Panc1 (cell line): ENCODE measurements around the gene ALPP. TPM values are rescaled to one million over a fixed set of nuclear protein-coding genes. Genes with fewer than 3 reads are reported as not detected.

Source experiments
- ATAC-seq: fragments of 200-7000 bp; cut with Tn5 transposase; 2 replicates; pipeline ENCODE4 v1.9.1; 2020; ENCODE audit warnings: mild to moderate bottlenecking, moderate library complexity
- BruUV-seq: library from RNA; stranded (reverse); fragments of 400-500 nt; replicated peaks from 2 replicates; lab custom pipeline; 2021; lab: Mats Ljungman, UMichigan
- CTCF ChIA-PET: fragments of 300-600 bp; sonication (Branson Sonifier 250); formaldehyde crosslinking; loops from one replicate; lab custom pipeline; 2022; ENCODE audit warnings: antibody characterized with exemption; lab: Charles Lee
- POLR2A ChIA-PET: fragments of 300-600 bp; sonication (Branson Sonifier 250); formaldehyde crosslinking; loops from one replicate; lab custom pipeline; 2022; ENCODE audit warnings: antibody characterized with exemption; lab: Charles Lee
- DNase-seq: peaks from one replicate; pipeline ENCODE4 v3.0.0-alpha.2; 2010; ENCODE audit warnings: low read depth, low spot score
- H3K27ac ChIP-seq: 2 replicates; pipeline ENCODE4 v1.5.1; 2011; ENCODE audit warnings: mild to moderate bottlenecking, low read length, inconsistent platforms
- H3K27me3 ChIP-seq: fragments of 200-500 bp; sonication (Bioruptor generic); 2 replicates; pipeline ENCODE4 v1.6.0; 2014; ENCODE audit warnings: low read length, inconsistent platforms; ENCODE audit not compliant: control insufficient read depth, insufficient read depth
- H3K36me3 ChIP-seq: fragments of 200-500 bp; sonication (Bioruptor generic); 2 replicates; pipeline ENCODE4 v1.5.1; 2014; ENCODE audit warnings: inconsistent platforms, mild to moderate bottlenecking, low read length, moderate library complexity; ENCODE audit not compliant: control insufficient read depth, insufficient read depth
- H3K4me1 ChIP-seq: 2 replicates; pipeline ENCODE4 v1.5.1; 2011; ENCODE audit warnings: inconsistent platforms, mild to moderate bottlenecking, low read length, moderate library complexity; ENCODE audit not compliant: control insufficient read depth, insufficient read depth
- H3K4me3 ChIP-seq, 2 experiments: 2 replicates each; pipeline ENCODE4 v1.5.1; 2011 to 2012; ENCODE audit warnings: low read depth in 2 of 2, low read length in 2 of 2, mild to moderate bottlenecking in 2 of 2, inconsistent platforms in 1 of 2, moderate library complexity in 1 of 2
- H3K9me3 ChIP-seq: fragments of 200-500 bp; sonication (Bioruptor generic); 2 replicates; pipeline ENCODE4 v1.5.1; 2014; ENCODE audit warnings: low read depth, mild to moderate bottlenecking, inconsistent platforms, low read length, moderate library complexity; ENCODE audit not compliant: control insufficient read depth, insufficient read depth
- CTCF ChIP-seq: fragments of 450-650 bp; IDR thresholded peaks from 2 replicates; pipeline ENCODE4 v1.5.1; 2017; ENCODE audit warnings: mild to moderate bottlenecking
- POLR2AphosphoS5 ChIP-seq: IDR thresholded peaks from 2 replicates; pipeline ENCODE4 v1.6.1; 2012; ENCODE audit warnings: mild to moderate bottlenecking, low read depth, low read length, moderate library complexity
- REST ChIP-seq, 2 experiments: IDR thresholded peaks; 2 replicates each; pipeline ENCODE4 v1.6.1; 2011 to 2012; ENCODE audit warnings: low read depth in 2 of 2, control low read depth in 1 of 2, low read length in 1 of 2, mild to moderate bottlenecking in 1 of 2, moderate library complexity in 1 of 2; ENCODE audit not compliant: insufficient read depth in 1 of 2
- SIN3A ChIP-seq: IDR thresholded peaks from 2 replicates; pipeline ENCODE4 v1.6.1; 2012; ENCODE audit warnings: low read depth, mild to moderate bottlenecking, low read length, moderate library complexity, borderline replicate concordance; ENCODE audit not compliant: insufficient read depth
- TCF7L2 ChIP-seq: IDR thresholded peaks from 2 replicates; pipeline ENCODE4 v1.6.1; 2011; ENCODE audit warnings: mild to moderate bottlenecking, low read depth, low read length, inconsistent platforms
- in situ Hi-C: cut with HindIII; loops from 2 replicates; pipeline ENCODE4 v1.10.0; 2016; ENCODE audit warnings: low sequenced_read_pairs, low pct_unique_long_range_greater_than_20kb
- intact Hi-C: fragments of 100-400 bp; cut with micrococcal nuclease; formaldehyde crosslinking; loops from one replicate; pipeline ENCODE4 v1.10.0; 2022; ENCODE audit not compliant: unreplicated experiment
- total RNA-seq: library from RNA; stranded (reverse); gene quantifications from one replicate; pipeline ENCODE4 v1.2.1, GENCODE V29; 2021; ENCODE audit not compliant: unreplicated experiment

Gene ALPP
- total RNA-seq, 1 experiment from 2014 or later, result 7.3 TPM

GRCh38 chr2:232419245-232420072, 40.9 kb downstream of the ALPP start:
- peaks cover 3% of the 10 kb centered on the region; the same call in 1 of the 2 replicates for H3K27me3 ChIP-seq
- TF ChIP-seq TCF7L2 (no peak), POLR2AphosphoS5 (no peak), REST (IDR thresholded peaks at IDR 0.05; ENCODE audit: insufficient read depth in 1 of 2, low read depth in 2 of 2, low read length in 1 of 2) (no peak), CTCF (no peak), SIN3A (no peak)
- in situ Hi-C loops, result no loop called here
- H3K4me1 ChIP-seq, result peaks cover 5% of the 10 kb centered on the region; the same call in 1 of the 2 replicates
- no TSS peak for BruUV-seq
- peak; percentile 20 for ATAC-seq
- intact Hi-C loops, result no loop called here
- H3K27ac ChIP-seq, result peak overlapping the region; percentile 39; the same call in 1 of the 2 replicates
- ChIA-PET POLR2A (no interaction called here), CTCF (no interaction called here)
- no peaks in the 10 kb centered on the region for H3K36me3 ChIP-seq
- peak overlapping the region; percentile 43 for H3K4me3 ChIP-seq
- no peaks in the 10 kb centered on the region for H3K9me3 ChIP-seq
- no peak for DNase-seq

GRCh38 chr2:232420073-232420454, 41.5 kb downstream of the ALPP start:
- Histone ChIP-seq H3K27me3 (peaks cover 3% of the 10 kb centered on the region; the same call in 1 of the 2 replicates), H3K36me3 (no peaks in the 10 kb centered on the region), H3K4me3 (peak overlapping the region; percentile 43 to 48), H3K9me3 (no peaks in the 10 kb centered on the region), H3K27ac (peak overlapping the region; percentile 57), H3K4me1 (peaks cover 5% of the 10 kb centered on the region; the same call in 1 of the 2 replicates)
- ATAC-seq (peak; percentile 22; the same call in 1 of the 2 replicates), DNase-seq (no peak)
- in situ Hi-C loops (no loop called here), intact Hi-C loops (no loop called here)
- POLR2A ChIA-PET, result no interaction called here
- CTCF ChIA-PET, result no interaction called here
- TF ChIP-seq REST (IDR thresholded peaks at IDR 0.05; ENCODE audit: insufficient read depth in 1 of 2, low read depth in 2 of 2, low read length in 1 of 2) (no peak), TCF7L2 (no peak), POLR2AphosphoS5 (no peak), CTCF (no peak), SIN3A (no peak)
- BruUV-seq, result no TSS peak
